Measurements from ENCODE around the gene ITGA2B. TPM values are rescaled to one million over a fixed set of nuclear protein-coding genes. Genes with fewer than 3 reads are reported as not detected.

Gene ITGA2B
- total and polyA plus RNA-seq, 2 of the 13 experiments (the other 11 are each of a cell fraction or from before 2014, with no cell fraction given), result 0.38 to 1.1 TPM

GRCh38 chr17:44439168-44439567 lies 49.7 kb upstream of the ITGA2B start (continued):
- no peak for TF ChIP-seq PBX2 (CRISPR knock-in tag; IDR thresholded peaks at IDR 0.05)
- TF ChIP-seq, protein P1, sequence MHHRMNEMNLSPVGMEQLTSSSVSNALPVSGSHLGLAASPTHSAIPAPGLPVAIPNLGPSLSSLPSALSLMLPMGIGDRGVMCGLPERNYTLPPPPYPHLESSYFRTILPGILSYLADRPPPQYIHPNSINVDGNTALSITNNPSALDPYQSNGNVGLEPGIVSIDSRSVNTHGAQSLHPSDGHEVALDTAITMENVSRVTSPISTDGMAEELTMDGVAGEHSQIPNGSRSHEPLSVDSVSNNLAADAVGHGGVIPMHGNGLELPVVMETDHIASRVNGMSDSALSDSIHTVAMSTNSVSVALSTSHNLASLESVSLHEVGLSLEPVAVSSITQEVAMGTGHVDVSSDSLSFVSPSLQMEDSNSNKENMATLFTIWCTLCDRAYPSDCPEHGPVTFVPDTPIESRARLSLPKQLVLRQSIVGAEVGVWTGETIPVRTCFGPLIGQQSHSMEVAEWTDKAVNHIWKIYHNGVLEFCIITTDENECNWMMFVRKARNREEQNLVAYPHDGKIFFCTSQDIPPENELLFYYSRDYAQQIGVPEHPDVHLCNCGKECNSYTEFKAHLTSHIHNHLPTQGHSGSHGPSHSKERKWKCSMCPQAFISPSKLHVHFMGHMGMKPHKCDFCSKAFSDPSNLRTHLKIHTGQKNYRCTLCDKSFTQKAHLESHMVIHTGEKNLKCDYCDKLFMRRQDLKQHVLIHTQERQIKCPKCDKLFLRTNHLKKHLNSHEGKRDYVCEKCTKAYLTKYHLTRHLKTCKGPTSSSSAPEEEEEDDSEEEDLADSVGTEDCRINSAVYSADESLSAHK (CRISPR knock-in tag; IDR thresholded peaks at IDR 0.05; ENCODE audit: borderline replicate concordance), result no peak
- TF ChIP-seq ZNF430 (CRISPR knock-in tag; IDR thresholded peaks at IDR 0.05), result no peak
- no peak for TF ChIP-seq PCBP2 (optimal IDR thresholded peaks at IDR 0.05; ENCODE audit: low read depth, low read length, poor library complexity, severe bottlenecking)
- TF ChIP-seq, protein P2, sequence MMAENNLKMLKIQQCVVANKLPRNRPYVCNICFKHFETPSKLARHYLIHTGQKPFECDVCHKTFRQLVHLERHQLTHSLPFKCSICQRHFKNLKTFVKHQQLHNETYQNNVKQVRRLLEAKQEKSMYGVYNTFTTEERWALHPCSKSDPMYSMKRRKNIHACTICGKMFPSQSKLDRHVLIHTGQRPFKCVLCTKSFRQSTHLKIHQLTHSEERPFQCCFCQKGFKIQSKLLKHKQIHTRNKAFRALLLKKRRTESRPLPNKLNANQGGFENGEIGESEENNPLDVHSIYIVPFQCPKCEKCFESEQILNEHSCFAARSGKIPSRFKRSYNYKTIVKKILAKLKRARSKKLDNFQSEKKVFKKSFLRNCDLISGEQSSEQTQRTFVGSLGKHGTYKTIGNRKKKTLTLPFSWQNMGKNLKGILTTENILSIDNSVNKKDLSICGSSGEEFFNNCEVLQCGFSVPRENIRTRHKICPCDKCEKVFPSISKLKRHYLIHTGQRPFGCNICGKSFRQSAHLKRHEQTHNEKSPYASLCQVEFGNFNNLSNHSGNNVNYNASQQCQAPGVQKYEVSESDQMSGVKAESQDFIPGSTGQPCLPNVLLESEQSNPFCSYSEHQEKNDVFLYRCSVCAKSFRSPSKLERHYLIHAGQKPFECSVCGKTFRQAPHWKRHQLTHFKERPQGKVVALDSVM (CRISPR knock-in tag; IDR thresholded peaks at IDR 0.05), result no peak
- TF ChIP-seq PAX8 (CRISPR knock-in tag; IDR thresholded peaks at IDR 0.05; ENCODE audit: borderline replicate concordance), result no peak
- no peak for TF ChIP-seq ONECUT2 (CRISPR knock-in tag; IDR thresholded peaks at IDR 0.05)

DNA sequence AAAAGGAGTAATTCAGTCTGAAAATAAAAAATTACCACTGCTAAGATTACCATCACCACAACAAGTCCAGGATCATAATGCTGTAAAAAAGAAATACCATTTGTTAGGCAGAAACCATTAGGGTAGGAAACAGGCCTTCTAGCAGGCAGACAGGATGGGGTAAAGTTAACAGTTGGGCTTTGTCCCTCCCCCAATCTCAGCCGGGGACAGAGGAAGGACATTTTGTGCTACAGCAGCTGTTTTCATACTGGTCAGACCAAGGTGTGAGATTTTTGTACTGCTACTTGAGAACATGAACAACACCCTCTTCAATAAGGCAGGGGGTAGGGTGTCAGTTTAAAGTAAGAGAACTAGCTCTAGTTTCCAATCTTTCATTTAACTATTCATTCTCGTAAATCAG lies 49.2 kb upstream of the ITGA2B start:
- intact Hi-C loops (cut with micrococcal nuclease; ENCODE audit: unreplicated experiment), result no loop called here
- BruUV-seq (replicated peaks), result no TSS peak
- no peak overlapping the region for H3K4me2 ChIP-seq (ENCODE audit: low read depth, low read length)
- H3K79me2 ChIP-seq (ENCODE audit: insufficient read depth, low read length), result peaks cover 5% of the 10 kb centered on the region
- no peaks in the 10 kb centered on the region for H3K4me1 ChIP-seq (ENCODE audit: insufficient read depth, low read length)
- H3K27me3 ChIP-seq (ENCODE audit: control insufficient read depth in 1 of 2, insufficient read depth in 2 of 2, low read length in 2 of 2), result no peaks in the 10 kb centered on the region; a peak in 1 of 5 replicates
- WGBS (ENCODE audit: low lambda C conversion rate), result 83% methylated on average over 2 of the region's 2 CpGs
- no peak overlapping the region for H2AFZ ChIP-seq (ENCODE audit: low read length)
- ATAC-seq (no peak), FAIRE-seq (no peak), DNase-seq (ENCODE audit: low spot score) (no peak)
- no peak overlapping the region for H3K4me3 ChIP-seq (replicated peaks in 1 of 3; ENCODE audit: insufficient read depth in 1 of 3, low read depth in 2 of 3, low read length in 3 of 3)
- ChIA-PET POLR2A (no interaction called here), CTCF (ENCODE audit: low intra/inter-chr PET ratio, low total read pairs) (no interaction called here)
- no peak overlapping the region for H3K27ac ChIP-seq (ENCODE audit: extremely low read length, insufficient read depth, low read length)
- no peak overlapping the region for H3K9ac ChIP-seq (ENCODE audit: insufficient read depth, low read depth, low read length)
- no peaks in the 10 kb centered on the region for H3K9me3 ChIP-seq (ENCODE audit: low read length)
- in situ Hi-C loops (cut with HindIII; ENCODE audit: extremely low pct_ligation_motif_present, low pct_unique_long_range_greater_than_20kb), result no loop called here
- H3K36me3 ChIP-seq (replicated peaks in 1 of 2; ENCODE audit: control insufficient read depth in 1 of 2, insufficient read depth in 2 of 2, low read length in 2 of 2), result peaks cover 10 to 31% of the 10 kb centered on the region in 2 experiments
- H4K20me1 ChIP-seq (ENCODE audit: insufficient read depth, low read length), result no peaks in the 10 kb centered on the region
- TF ChIP-seq ZNF34 (CRISPR knock-in tag; IDR thresholded peaks at IDR 0.05; ENCODE audit: borderline replicate concordance), result no peak
- TF ChIP-seq ZNF768 (CRISPR knock-in tag; IDR thresholded peaks at IDR 0.05), result no peak
- no peak for TF ChIP-seq ZNF724P (CRISPR knock-in tag; IDR thresholded peaks at IDR 0.05; ENCODE audit: borderline replicate concordance)
- no peak for TF ChIP-seq ZNF775 (CRISPR knock-in tag; IDR thresholded peaks at IDR 0.05; ENCODE audit: borderline replicate concordance)
- no peak for TF ChIP-seq CHD2 (IDR thresholded peaks at IDR 0.05; ENCODE audit: low read depth, low read length)
- no peak for TF ChIP-seq EHMT2 (IDR thresholded peaks at IDR 0.05; ENCODE audit: borderline replicate concordance, low read depth, low read length)
